HL-60 (cell line): ENCODE results near the gene CCDC57.
"Not testable (repeated sequence)": the region's sequence is repeated elsewhere in the genome, so short reads cannot be mapped to it uniquely, and the experiment has no call there.

ENCODE experiments used
- DNase-seq, 2 experiments: peaks; one replicate each; pipeline ENCODE4 v3.0.0-alpha.2; 2010 to 2020; ENCODE audit warnings: low read depth in 1 of 2, low spot score in 1 of 2
- H3K27ac ChIP-seq: fragments of 250-450 bp; sonication (Bioruptor Pico); replicated peaks from 2 replicates; pipeline ENCODE4 v1.5.1; 2020; ENCODE audit warnings: mild to moderate bottlenecking, moderate library complexity
- H3K27me3 ChIP-seq: fragments of 250-450 bp; sonication (Bioruptor Pico); 2 replicates; pipeline ENCODE4 v1.5.1; 2021; ENCODE audit warnings: mild to moderate bottlenecking, moderate library complexity; ENCODE audit not compliant: insufficient read depth, poor library complexity, severe bottlenecking
- H3K4me3 ChIP-seq: replicated peaks from 2 replicates; pipeline ENCODE4 v1.5.1; 2011; ENCODE audit warnings: mild to moderate bottlenecking, control low read depth, low read length; ENCODE audit not compliant: insufficient read depth
- CTCF ChIP-seq: IDR thresholded peaks from one replicate; pipeline ENCODE4 v1.5.1; 2011; ENCODE audit warnings: low read length, control low read depth, inconsistent platforms; ENCODE audit not compliant: insufficient read depth
- GABPA ChIP-seq: IDR thresholded peaks from 2 replicates; pipeline ENCODE4 v1.6.1; 2012; ENCODE audit warnings: low read depth
- POLR2AphosphoS5 ChIP-seq: IDR thresholded peaks from 2 replicates; pipeline ENCODE4 v1.6.1; 2012; ENCODE audit warnings: low read depth
- REST ChIP-seq: IDR thresholded peaks from 2 replicates; pipeline ENCODE4 v1.6.1; 2012; ENCODE audit warnings: low read depth; ENCODE audit not compliant: insufficient replicate concordance
- SPI1 ChIP-seq: IDR thresholded peaks from 2 replicates; pipeline ENCODE4 v1.6.1; 2012; ENCODE audit warnings: low read depth, mild to moderate bottlenecking, borderline replicate concordance
- long read RNA-seq: library from polyadenylated mRNA; unstranded; transcript quantifications from one replicate; pipeline ENCODE4 v2.0.0, GENCODE V29; 2020

The CCDC57 gene
- long read RNA-seq, transcript CCDC57-219 (2 exons, 513 nt) = major isoform, 8 of 37 reads
- long read RNA-seq, partial matches to known transcripts = 8 of 37 reads
- long read RNA-seq, other reads (novel, unspliced or antisense) = 21 of 37 reads

GRCh38 chr17:82212331-82213250 is at the start of gene CCDC57:
TSS of gene CCDC57 (minus strand) at chr17:82212842. CDS start at chr17:82201944, 10,898 bp downstream.
- peak within 1 kb of the TSS; percentile 82 for H3K27ac ChIP-seq
- TF ChIP-seq REST (no peak), CTCF (no peak), SPI1 (no peak), POLR2AphosphoS5 (peak; percentile 24; the same call in 1 of the 2 replicates), GABPA (peak; percentile 87)
- no peaks in the 10 kb centered on the region for H3K27me3 ChIP-seq
- H3K4me3 ChIP-seq = peak within 1 kb of the TSS; percentile 82
- peak; percentile 76 to 82 for DNase-seq

GRCh38 chr17:82262344-82262743 is 49.7 kb upstream of the CCDC57 start:
- no peak for DNase-seq
- TF ChIP-seq SPI1 = no peak
- no peak for TF ChIP-seq CTCF
- TF ChIP-seq GABPA = no peak
- TF ChIP-seq REST = no peak
- no peak for TF ChIP-seq POLR2AphosphoS5
- Histone ChIP-seq H3K27me3 (no peaks in the 10 kb centered on the region), H3K4me3 (no peak overlapping the region), H3K27ac (no peak overlapping the region)

GRCh38 chr17:82259972-82260961 is 47.6 kb upstream of the CCDC57 start:
- 0 out of 2 replicates have a peak, but pooled peaks have one; percentile 50 for TF ChIP-seq POLR2AphosphoS5
- H3K27ac ChIP-seq, DNase-seq, H3K4me3 ChIP-seq, H3K27me3 ChIP-seq: not testable (repeated sequence)

- DNase-seq = no peak
- H3K27ac ChIP-seq = no peak overlapping the region
- no peaks in the 10 kb centered on the region for H3K27me3 ChIP-seq
- TF ChIP-seq GABPA (no peak), POLR2AphosphoS5 (no peak), REST (no peak), SPI1 (no peak), CTCF (no peak)
- H3K4me3 ChIP-seq = no peak overlapping the region
Measured at GRCh38 chr17:82258555-82258954, 45.9 kb upstream of the CCDC57 start.
